HTR-8/SVneo (cell line): ENCODE results near the gene CYP19A1.
"Not testable (repeated sequence)": the region's sequence is repeated elsewhere in the genome, so short reads cannot be mapped to it uniquely, and the experiment has no call there.

ENCODE experiments used
- DNase-seq: peaks from one replicate; pipeline ENCODE4 v3.0.0; 2011; ENCODE audit warnings: low spot score, mixed read lengths; ENCODE audit not compliant: insufficient read length
- FAIRE-seq: peaks from 2 replicates; lab custom pipeline; 2011; peaks lifted over from hg19 to GRCh38; lab: Jason Lieb, UNC

The CYP19A1 gene

GRCh38 chr15:51303462-51303980 is 34.9 kb downstream of the CYP19A1 start:
- FAIRE-seq (no peak), DNase-seq (no peak)

- DNase-seq: no peak
- no peak for FAIRE-seq
These were observed 35.9 kb downstream of the CYP19A1 start for GRCh38 chr15:51302480-51302879.

GRCh38 chr15:51299187-51300015 is 39.0 kb downstream of the CYP19A1 start:
- DNase-seq: no peak
- no peak for FAIRE-seq

GRCh38 chr15:51298620-51299019 is 39.8 kb downstream of the CYP19A1 start:
- no peak for DNase-seq

GRCh38 chr15:51290720-51291119 is 47.7 kb downstream of the CYP19A1 start:
- no peak for FAIRE-seq

More at GRCh38 chr15:51298620-51299019, 39.8 kb downstream of the CYP19A1 start:
- FAIRE-seq: no peak

GRCh38 chr15:51289290-51289689 is 49.1 kb downstream of the CYP19A1 start:
- DNase-seq (no peak), FAIRE-seq (no peak)

More at GRCh38 chr15:51290720-51291119, 47.7 kb downstream of the CYP19A1 start:
- no peak for DNase-seq

- no peak for DNase-seq
- no peak for FAIRE-seq
These were observed 50.0 kb downstream of the CYP19A1 start for GRCh38 chr15:51288143-51289065.

- DNase-seq (no peak), FAIRE-seq (no peak)
These were observed 51.6 kb downstream of the CYP19A1 start for GRCh38 chr15:51286816-51287215.

GRCh38 chr15:51285399-51285798 is 53.0 kb downstream of the CYP19A1 start:
- FAIRE-seq: no peak

GRCh38 chr15:51284871-51285270 is 53.5 kb downstream of the CYP19A1 start:
- DNase-seq (no peak), FAIRE-seq (no peak)

More at GRCh38 chr15:51285399-51285798, 53.0 kb downstream of the CYP19A1 start:
- DNase-seq: no peak

GRCh38 chr15:51283026-51283425 is 55.4 kb downstream of the CYP19A1 start:
- no peak for FAIRE-seq

GRCh38 chr15:51282241-51282640 is 56.2 kb downstream of the CYP19A1 start:
- FAIRE-seq, DNase-seq: not testable (repeated sequence)

More at GRCh38 chr15:51283026-51283425, 55.4 kb downstream of the CYP19A1 start:
- no peak for DNase-seq

GRCh38 chr15:51281368-51281967 is 56.9 kb downstream of the CYP19A1 start:
- peak; percentile 38 for DNase-seq
- no peak for FAIRE-seq

GRCh38 chr15:51280838-51281237 is 57.6 kb downstream of the CYP19A1 start:
- no peak for FAIRE-seq
- DNase-seq: no peak

GRCh38 chr15:51279391-51279790 is 59.0 kb downstream of the CYP19A1 start:
- FAIRE-seq: no peak
- DNase-seq: no peak

- FAIRE-seq (no peak), DNase-seq (no peak)
These were observed 61.3 kb downstream of the CYP19A1 start for GRCh38 chr15:51277101-51277500.

- FAIRE-seq: no peak
- DNase-seq: no peak
These were observed 63.4 kb downstream of the CYP19A1 start for GRCh38 chr15:51274956-51275355.

- DNase-seq (no peak), FAIRE-seq (no peak)
These were observed 67.7 kb downstream of the CYP19A1 start for GRCh38 chr15:51270706-51271105.

- DNase-seq (no peak), FAIRE-seq (no peak)
These were observed 68.9 kb downstream of the CYP19A1 start for GRCh38 chr15:51269496-51269895.

- no peak for FAIRE-seq
- peak; percentile 21 for DNase-seq
These were observed 70.7 kb downstream of the CYP19A1 start for GRCh38 chr15:51267703-51268083.
